ENCODE results near the gene EDC3.
"Not testable (repeated sequence)": the region's sequence is repeated elsewhere in the genome, so short reads cannot be mapped to it uniquely, and the experiment has no call there.

Gene EDC3

GRCh38 chr15:74695597-74696397 is at the start of gene EDC3:
Gene EDC3, minus strand, starts transcription at chr15:74696024. Its CDS starts 20,900 bp downstream, at chr15:74675124.
- DNase-seq (ENCODE audit: low read depth), result peak; percentile 71

- DNase-seq (ENCODE audit: low read depth), result no peak
Observed at GRCh38 chr15:74742422-74742821, 46.6 kb upstream of the EDC3 start.

GRCh38 chr15:74738239-74738638 is 42.4 kb upstream of the EDC3 start:
- DNase-seq (ENCODE audit: low read depth), result not testable (repeated sequence)

- no peak for DNase-seq (ENCODE audit: low read depth)
Observed at GRCh38 chr15:74735305-74735704, 39.5 kb upstream of the EDC3 start.

- no peak for DNase-seq (ENCODE audit: low read depth)
Observed at GRCh38 chr15:74733269-74733668, 37.4 kb upstream of the EDC3 start.

GRCh38 chr15:74732846-74733245 is 37.0 kb upstream of the EDC3 start:
- DNase-seq (ENCODE audit: low read depth), result no peak

- no peak for DNase-seq (ENCODE audit: low read depth)
Observed at GRCh38 chr15:74730619-74731316, 34.9 kb upstream of the EDC3 start.

- DNase-seq (ENCODE audit: low read depth), result not testable (repeated sequence)
Observed at GRCh38 chr15:74729372-74729771, 33.5 kb upstream of the EDC3 start.

GRCh38 chr15:74728699-74729098 is 32.9 kb upstream of the EDC3 start:
- not testable (repeated sequence) for DNase-seq (ENCODE audit: low read depth)

- DNase-seq (ENCODE audit: low read depth), result no peak
Observed at GRCh38 chr15:74727727-74728126, 31.9 kb upstream of the EDC3 start.

- DNase-seq (ENCODE audit: low read depth), result no peak
Observed at GRCh38 chr15:74726774-74727164, 30.9 kb upstream of the EDC3 start.

GRCh38 chr15:74725845-74726773 is 30.3 kb upstream of the EDC3 start:
- no peak for DNase-seq (ENCODE audit: low read depth)

- no peak for DNase-seq (ENCODE audit: low read depth)
Observed at GRCh38 chr15:74725225-74725774, 29.5 kb upstream of the EDC3 start, which contains the start of gene CYP1A1. Gene CYP1A1, minus strand, starts transcription at chr15:74725528. Its CDS starts 2,431 bp downstream, at chr15:74723097.

GRCh38 chr15:74724570-74725224 is 28.9 kb upstream of the EDC3 start:
- DNase-seq (ENCODE audit: low read depth), result no peak

- DNase-seq (ENCODE audit: low read depth), result peak; percentile 70
Observed at GRCh38 chr15:74723754-74724334, 28.0 kb upstream of the EDC3 start.

- no peak for DNase-seq (ENCODE audit: low read depth)
Observed at GRCh38 chr15:74723187-74723586, 27.4 kb upstream of the EDC3 start.

- no peak for DNase-seq (ENCODE audit: low read depth)
Observed at GRCh38 chr15:74722591-74722990, 26.8 kb upstream of the EDC3 start.

- DNase-seq (ENCODE audit: low read depth), result peak; percentile 19
Observed at GRCh38 chr15:74716651-74717050, 20.8 kb upstream of the EDC3 start.

GRCh38 chr15:74712311-74712710 is 16.5 kb upstream of the EDC3 start:
- no peak for DNase-seq (ENCODE audit: low read depth)

- no peak for DNase-seq (ENCODE audit: low read depth)
Observed at GRCh38 chr15:74710319-74711094, 14.7 kb upstream of the EDC3 start.

All from amniotic epithelial cell (primary cell).